HUES64 (cell line): ENCODE data around the gene OPRL1.

ENCODE experiments used
- H3K27ac ChIP-seq: 2 replicates; pipeline ENCODE4 v1.7.0; 2013; ENCODE audit warnings: low read depth, low read length, inconsistent platforms
- H3K27me3 ChIP-seq: 2 replicates; pipeline ENCODE4 v1.6.1; 2013; ENCODE audit warnings: mild to moderate bottlenecking, low read length; ENCODE audit not compliant: insufficient read depth
- H3K36me3 ChIP-seq: 2 replicates; pipeline ENCODE4 v1.6.1; 2013; ENCODE audit warnings: mild to moderate bottlenecking, low read length; ENCODE audit not compliant: insufficient read depth
- H3K4me1 ChIP-seq: 2 replicates; pipeline ENCODE4 v1.6.1; 2013; ENCODE audit warnings: mild to moderate bottlenecking, low read length, moderate library complexity; ENCODE audit not compliant: insufficient read depth
- H3K4me3 ChIP-seq: 2 replicates; pipeline ENCODE4 v1.5.1; 2013; ENCODE audit warnings: mild to moderate bottlenecking, low read length, moderate library complexity
- H3K9ac ChIP-seq: 2 replicates; pipeline ENCODE4 v1.6.1; 2013; ENCODE audit warnings: mild to moderate bottlenecking, low read depth, low read length
- H3K9me3 ChIP-seq: 2 replicates; pipeline ENCODE4 v1.6.1; 2013; ENCODE audit warnings: low read depth, low read length; ENCODE audit not compliant: insufficient read depth
- WGBS: fragments of 150-250, 120-280 bp; methylation state at CpG from one replicate; pipeline ENCODE4 v1.1.7; 2013; ENCODE audit warnings: missing lambda C conversion rate; 5-methylcytosine and 5-hydroxymethylcytosine counted together

Gene OPRL1

DNA sequence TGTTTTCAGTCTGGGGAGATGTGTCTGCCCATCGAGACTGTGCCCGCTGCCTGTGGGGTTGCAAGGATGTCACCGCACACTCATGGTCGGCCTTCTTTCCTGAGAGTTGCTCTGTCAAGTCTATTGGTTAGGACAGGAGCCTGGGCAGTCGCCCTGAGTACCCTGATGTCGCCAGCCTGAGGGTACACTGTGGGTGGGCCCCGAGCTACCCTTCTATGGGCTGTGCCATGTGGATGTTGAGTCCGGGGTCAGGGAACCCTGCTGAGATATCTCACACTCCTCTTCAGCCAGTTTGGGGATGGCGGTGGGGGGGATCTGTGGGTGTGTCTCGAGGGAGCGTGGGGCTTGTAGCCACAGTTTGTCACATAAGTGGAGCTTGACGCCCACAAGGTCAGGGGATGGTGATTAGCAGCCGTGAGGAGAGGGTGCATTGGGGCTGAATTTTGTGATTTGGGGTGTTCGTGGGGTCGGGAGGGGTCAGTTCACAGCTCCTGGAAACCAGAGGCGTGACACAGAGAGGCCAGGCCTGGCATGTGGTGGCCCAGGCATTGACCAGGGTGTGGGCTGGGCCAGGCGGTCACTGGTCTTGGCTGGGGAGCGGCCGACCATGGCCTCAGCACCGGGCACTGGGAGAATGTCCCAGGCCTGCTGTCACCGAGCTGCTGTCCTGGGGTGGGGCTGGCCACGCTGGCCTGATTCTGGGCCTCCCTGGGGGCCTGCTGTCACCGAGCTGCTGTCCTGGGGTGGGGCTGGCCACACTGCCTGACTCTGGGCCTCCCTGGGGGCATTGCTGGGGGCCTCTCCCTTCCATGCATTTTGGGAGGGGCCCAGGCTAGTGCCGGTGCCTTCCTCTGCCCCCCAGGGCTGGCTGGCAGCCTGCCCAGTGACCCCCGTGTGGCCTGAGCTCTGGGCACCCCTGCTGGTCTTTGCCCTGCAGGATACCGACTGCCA lies 29.1 kb downstream of the OPRL1 start:
- H3K27me3 ChIP-seq, result no peaks in the 10 kb centered on the region
- no peak overlapping the region for H3K4me3 ChIP-seq
- H3K9ac ChIP-seq, result no peak overlapping the region
- no peaks in the 10 kb centered on the region for H3K4me1 ChIP-seq
- no peak overlapping the region for H3K27ac ChIP-seq
- H3K9me3 ChIP-seq, result no peaks in the 10 kb centered on the region
- 88% methylated on average over 26 of the region's 26 CpGs for WGBS
- no peaks in the 10 kb centered on the region for H3K36me3 ChIP-seq

GRCh38 chr20:64109831-64110391 lies 30.0 kb downstream of the OPRL1 start:
- no peaks in the 10 kb centered on the region for H3K4me1 ChIP-seq
- WGBS, result 91% methylated on average over 16 of the region's 16 CpGs
- no peaks in the 10 kb centered on the region for H3K36me3 ChIP-seq
- no peak overlapping the region; the same call in 1 of the 2 replicates for H3K9ac ChIP-seq
- no peaks in the 10 kb centered on the region for H3K9me3 ChIP-seq
- H3K27ac ChIP-seq, result no peak overlapping the region
- H3K27me3 ChIP-seq, result no peaks in the 10 kb centered on the region
- no peak overlapping the region for H3K4me3 ChIP-seq

GRCh38 chr20:64110411-64111068 lies 30.7 kb downstream of the OPRL1 start:
- 92% methylated on average over 10 of the region's 10 CpGs for WGBS
- Histone ChIP-seq H3K9me3 (no peaks in the 10 kb centered on the region), H3K36me3 (no peaks in the 10 kb centered on the region), H3K9ac (no peak overlapping the region; the same call in 1 of the 2 replicates), H3K4me1 (no peaks in the 10 kb centered on the region), H3K27ac (no peak overlapping the region), H3K27me3 (no peaks in the 10 kb centered on the region), H3K4me3 (no peak overlapping the region)

DNA sequence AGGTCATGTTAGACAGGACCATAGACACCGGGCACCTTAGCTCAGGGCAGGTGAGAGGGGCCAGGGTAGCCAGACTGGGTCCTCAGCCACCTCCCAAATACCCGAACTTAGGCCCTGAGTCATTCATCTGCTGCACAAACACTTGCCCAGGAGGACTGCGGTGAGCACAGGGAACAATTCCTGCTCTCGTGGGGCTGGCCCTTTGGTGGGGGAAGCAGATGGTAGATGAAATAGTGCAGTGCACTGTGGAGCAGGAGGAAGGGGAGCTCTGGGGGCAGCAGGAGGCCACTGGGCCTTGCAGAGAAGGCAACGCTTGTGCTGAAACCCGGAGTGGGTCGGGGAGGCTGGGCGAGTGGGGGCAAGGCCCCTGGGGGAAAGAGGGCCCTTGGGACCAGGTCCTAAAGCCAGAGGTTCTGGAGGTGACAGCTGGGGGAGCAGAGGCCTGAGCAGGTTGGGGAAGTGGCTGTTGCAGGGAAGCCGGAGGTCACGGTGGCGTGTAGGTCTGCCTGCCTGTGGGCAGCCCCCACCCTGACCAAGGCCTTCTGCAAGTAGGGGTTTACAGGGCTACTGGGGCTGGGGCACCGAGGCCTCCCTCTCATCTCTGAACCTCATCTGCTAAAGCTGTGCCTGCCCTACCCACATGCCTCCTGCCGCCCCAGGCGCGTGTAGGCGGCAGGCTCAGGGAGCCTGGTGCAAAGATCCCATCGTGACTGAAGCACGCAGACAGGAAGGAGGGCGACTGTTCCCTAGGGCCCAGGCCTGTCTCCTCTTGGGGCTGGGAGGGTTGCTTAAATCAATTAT lies 32.2 kb downstream of the OPRL1 start:
- no peaks in the 10 kb centered on the region for H3K36me3 ChIP-seq
- WGBS, result 92% methylated on average over 19 of the region's 19 CpGs
- H3K9ac ChIP-seq, result no peak overlapping the region; the same call in 1 of the 2 replicates
- H3K4me1 ChIP-seq, result no peaks in the 10 kb centered on the region
- no peaks in the 10 kb centered on the region for H3K9me3 ChIP-seq
- no peak overlapping the region for H3K27ac ChIP-seq
- H3K27me3 ChIP-seq, result no peaks in the 10 kb centered on the region
- no peak overlapping the region for H3K4me3 ChIP-seq

GRCh38 chr20:64112691-64113443 lies 33.0 kb downstream of the OPRL1 start:
- Histone ChIP-seq H3K27ac (no peak overlapping the region), H3K9ac (no peak overlapping the region), H3K36me3 (no peaks in the 10 kb centered on the region), H3K4me3 (no peak overlapping the region), H3K4me1 (no peaks in the 10 kb centered on the region), H3K27me3 (no peaks in the 10 kb centered on the region), H3K9me3 (no peaks in the 10 kb centered on the region)
- WGBS, result 91% methylated on average over 18 of the region's 18 CpGs

- Histone ChIP-seq H3K9ac (no peak overlapping the region), H3K27me3 (no peaks in the 10 kb centered on the region), H3K4me1 (no peaks in the 10 kb centered on the region), H3K9me3 (no peaks in the 10 kb centered on the region), H3K4me3 (no peak overlapping the region), H3K36me3 (no peaks in the 10 kb centered on the region), H3K27ac (no peak overlapping the region)
- WGBS, result 89% methylated on average over 5 of the region's 6 CpGs
These were observed 33.5 kb downstream of the OPRL1 start for GRCh38 chr20:64113444-64113775.

GRCh38 chr20:64113796-64114355 lies 34.0 kb downstream of the OPRL1 start:
- H3K9me3 ChIP-seq, result no peaks in the 10 kb centered on the region
- H3K36me3 ChIP-seq, result no peaks in the 10 kb centered on the region
- no peak overlapping the region for H3K4me3 ChIP-seq
- no peak overlapping the region for H3K27ac ChIP-seq
- H3K4me1 ChIP-seq, result no peaks in the 10 kb centered on the region
- 92% methylated on average over 13 of the region's 13 CpGs for WGBS
- H3K9ac ChIP-seq, result no peak overlapping the region
- H3K27me3 ChIP-seq, result no peaks in the 10 kb centered on the region

DNA sequence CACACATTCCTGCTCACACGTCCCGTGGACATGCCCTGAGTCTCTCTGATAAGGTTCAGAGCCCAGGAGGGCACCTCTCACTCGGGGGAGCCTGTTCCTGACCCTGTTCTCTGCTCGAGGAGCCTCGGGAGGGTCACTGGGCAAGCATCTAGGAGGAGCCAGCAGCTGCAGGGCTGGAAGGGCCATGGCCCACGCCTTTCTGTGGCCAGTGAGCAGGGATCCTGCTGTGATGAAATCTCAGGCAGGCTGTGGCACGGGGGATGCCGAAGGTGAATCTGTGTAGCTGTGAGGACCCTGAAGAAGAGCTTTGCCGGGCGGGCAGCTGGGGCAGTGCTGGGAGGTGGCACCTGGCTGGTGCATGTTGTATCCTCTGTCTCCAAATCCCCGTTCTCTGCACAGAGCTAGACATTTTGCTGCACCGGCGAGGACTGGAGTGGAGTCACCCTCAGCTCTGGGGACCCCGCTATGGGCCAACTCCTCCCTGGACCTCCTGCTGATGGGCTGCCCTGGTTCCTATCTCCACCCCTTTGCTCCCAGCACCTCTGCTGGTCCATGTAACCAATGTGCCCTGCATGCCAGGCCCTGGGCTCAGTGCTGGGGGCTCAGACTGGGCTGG lies 34.6 kb downstream of the OPRL1 start:
- Histone ChIP-seq H3K4me3 (no peak overlapping the region), H3K36me3 (no peaks in the 10 kb centered on the region), H3K4me1 (no peaks in the 10 kb centered on the region), H3K27ac (no peak overlapping the region), H3K9me3 (no peaks in the 10 kb centered on the region), H3K9ac (no peak overlapping the region), H3K27me3 (no peaks in the 10 kb centered on the region)
- 88% methylated on average over 14 of the region's 14 CpGs for WGBS

GRCh38 chr20:64115171-64115911 lies 35.5 kb downstream of the OPRL1 start:
- no peak overlapping the region for H3K9ac ChIP-seq
- 84% methylated on average over 13 of the region's 14 CpGs for WGBS
- no peak overlapping the region for H3K27ac ChIP-seq
- no peaks in the 10 kb centered on the region for H3K9me3 ChIP-seq
- no peaks in the 10 kb centered on the region for H3K4me1 ChIP-seq
- no peaks in the 10 kb centered on the region for H3K36me3 ChIP-seq
- no peak overlapping the region for H3K4me3 ChIP-seq
- no peaks in the 10 kb centered on the region for H3K27me3 ChIP-seq
